Measurements from ENCODE around the gene ALG8.
"Not testable (repeated sequence)": the region's sequence is repeated elsewhere in the genome, so short reads cannot be mapped to it uniquely, and the experiment has no call there.

The ALG8 gene

DNA sequence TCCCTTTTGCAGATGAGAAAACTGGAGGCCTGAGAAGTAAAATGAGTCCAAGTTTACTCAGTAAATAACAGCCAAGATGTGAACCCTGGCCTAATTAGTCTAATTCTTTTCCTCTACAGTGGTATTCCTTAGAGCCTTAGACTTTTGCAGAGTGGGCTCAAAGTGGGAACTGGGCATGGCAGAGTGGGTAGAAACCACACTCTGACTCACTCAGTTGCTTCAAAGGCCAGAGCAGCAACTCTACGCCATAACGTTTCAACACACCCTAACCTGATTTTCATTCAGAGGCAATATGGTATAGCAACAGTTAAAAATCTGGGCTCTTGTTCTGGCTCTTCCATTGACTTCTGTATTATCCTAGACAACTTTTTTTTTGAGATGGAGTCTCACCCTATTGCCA lies 73.0 kb downstream of the ALG8 start:
- DNase-seq: no peak

DNA sequence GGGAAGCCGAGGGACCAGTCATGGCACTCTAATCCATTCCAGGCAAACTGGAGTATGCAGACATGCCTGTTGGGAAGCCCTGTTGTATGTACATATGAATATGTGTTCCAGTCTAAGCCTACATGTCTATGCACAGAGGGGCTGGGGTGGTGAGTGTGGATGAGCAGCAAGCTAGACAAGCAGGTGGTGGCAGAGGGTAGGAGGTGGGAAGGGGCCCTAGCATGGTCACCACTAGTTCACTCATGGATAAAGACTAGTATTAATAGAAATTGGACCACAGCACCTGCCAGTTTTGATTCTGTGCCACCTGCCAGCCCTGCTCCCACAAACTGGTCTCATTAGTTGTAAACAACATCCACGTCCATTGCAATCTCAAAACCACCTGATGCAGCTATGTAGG lies 74.2 kb downstream of the ALG8 start:
- no peak for DNase-seq

DNA sequence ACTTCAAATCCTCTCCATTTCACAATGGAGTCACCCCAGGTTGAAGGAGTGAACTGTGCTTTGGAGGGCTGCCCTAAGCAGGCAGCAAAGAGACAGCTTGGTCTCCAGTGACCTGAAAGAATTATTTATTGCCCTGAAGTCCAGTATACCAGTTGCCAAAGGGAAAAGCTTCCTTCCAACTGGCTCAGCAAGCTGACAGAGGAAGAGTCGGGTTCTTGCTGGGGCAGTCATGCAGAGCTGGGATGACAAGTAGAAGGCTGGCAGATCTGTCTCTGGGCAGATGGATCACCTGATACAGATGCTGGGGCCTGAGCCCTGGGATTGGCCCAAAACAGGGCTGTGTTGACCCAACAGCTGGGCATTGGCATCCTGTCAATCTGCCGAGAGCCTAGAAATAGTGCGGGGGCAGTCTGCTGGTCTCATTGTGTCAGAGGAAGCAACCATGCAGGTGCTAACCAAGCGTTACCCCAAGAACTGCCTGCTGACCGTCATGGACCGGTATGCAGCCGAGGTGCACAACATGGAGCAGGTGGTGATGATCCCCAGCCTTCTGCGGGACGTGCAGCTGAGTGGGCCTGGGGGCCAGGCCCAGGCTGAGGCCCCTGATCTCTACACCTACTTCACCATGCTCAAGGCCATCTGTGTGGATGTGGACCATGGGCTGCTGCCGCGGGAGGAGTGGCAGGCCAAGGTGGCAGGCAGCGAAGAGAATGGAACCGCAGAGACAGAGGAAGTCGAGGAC lies 75.8 kb downstream of the ALG8 start, which contains the start of gene THRSP:
THRSP (plus strand) TSS at position 422 of the 742 bp plus-strand sequence; CDS start at position 443, 21 bp downstream.
- DNase-seq: no peak

DNA sequence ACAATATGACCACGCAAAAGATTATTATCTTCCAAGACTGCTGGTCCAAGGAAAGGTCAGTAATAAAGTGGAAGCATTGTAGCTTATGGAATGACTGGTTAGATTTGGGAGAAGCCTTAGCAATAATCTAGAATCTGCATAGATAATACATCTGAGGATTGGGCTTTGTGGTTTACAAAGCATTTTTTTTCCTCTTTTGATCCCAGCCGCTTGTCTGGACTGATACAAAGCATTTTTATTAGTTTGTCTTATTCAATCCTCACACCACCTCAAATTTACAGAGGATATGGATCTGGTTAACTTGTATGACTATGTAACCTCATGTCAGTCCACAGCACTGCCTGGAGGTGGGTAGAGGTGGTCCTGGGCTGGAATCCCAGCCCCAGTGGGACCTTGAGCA lies 76.8 kb downstream of the ALG8 start:
- no peak for DNase-seq

DNA sequence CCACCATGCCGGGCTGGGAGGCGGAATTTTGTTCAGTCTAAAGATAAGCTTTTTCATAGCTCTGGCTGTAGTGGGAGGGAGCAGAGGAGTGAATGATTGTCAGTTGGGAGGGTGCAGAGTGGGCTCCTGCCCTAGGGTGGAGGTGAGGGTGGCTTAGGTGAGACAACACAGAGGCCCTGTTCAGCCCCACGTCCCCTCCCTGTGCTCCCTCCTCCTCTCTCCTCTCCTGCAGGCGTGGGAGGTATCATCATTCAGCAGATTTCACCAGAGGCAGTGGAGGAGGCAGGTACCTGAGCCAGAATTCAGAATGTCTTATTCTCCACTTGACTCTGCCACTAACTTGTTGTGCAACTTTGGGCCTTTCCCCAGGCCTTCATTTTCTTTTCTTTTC lies 77.5 kb downstream of the ALG8 start:
- no peak for DNase-seq

DNA sequence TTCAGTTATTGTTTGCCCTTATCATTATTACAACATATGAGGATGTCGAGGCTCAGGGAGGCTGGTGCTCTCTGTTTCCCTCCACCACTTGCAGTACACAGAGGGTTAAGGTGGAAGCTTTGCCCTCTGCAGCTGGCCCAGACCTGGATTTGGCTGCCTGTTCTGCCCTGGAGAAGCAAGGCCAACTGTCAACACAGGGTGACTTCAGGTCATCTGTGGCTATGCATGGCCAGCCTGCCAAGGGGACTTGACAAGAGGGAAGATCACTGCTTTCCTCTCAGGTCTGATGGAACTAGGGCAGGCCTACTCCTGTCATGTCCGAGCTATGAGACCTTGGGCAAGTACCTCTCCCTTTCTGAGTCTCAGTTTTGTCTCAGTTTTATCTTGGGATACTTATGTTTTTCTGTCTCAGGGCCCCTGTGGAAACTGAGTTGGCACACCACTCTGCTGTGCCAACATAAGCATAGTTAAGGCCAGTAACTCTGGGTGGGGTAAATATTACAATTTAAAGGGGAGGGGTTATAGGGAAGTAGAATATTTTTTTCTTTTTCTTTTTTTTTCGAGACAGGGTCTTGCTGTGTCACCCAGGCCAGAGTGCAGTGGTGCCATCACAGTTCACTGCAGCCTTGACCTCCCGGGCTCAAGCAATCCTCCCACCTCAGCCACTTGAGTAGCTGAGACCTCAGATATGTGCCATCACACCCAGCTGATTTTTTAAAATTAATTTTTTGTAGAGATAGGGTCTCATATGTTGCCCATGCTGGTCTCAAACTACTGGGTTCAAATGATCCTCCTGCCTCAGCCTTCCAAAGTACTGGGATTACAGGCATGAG lies 78.1 kb downstream of the ALG8 start:
- DNase-seq: no peak

DNA sequence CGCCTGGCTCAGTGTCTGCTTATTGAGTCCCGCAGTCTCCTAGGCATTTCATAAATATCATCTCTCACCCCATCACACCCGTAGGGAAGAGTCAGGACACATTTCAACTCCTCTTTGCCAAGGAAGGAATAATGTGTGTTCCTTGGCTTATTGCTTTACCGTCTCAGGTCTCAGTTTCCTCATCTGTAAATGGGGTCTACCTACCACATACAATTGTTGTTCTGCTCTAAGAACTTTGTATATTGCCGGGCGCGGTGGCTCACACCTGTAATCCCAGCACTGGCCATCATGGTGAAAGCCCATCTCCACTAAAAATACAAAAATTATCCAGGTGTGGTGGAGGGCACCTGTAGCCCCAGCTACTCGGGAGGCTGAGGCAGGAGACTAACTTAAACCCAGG lies 78.9 kb downstream of the ALG8 start:
- no peak for DNase-seq

DNA sequence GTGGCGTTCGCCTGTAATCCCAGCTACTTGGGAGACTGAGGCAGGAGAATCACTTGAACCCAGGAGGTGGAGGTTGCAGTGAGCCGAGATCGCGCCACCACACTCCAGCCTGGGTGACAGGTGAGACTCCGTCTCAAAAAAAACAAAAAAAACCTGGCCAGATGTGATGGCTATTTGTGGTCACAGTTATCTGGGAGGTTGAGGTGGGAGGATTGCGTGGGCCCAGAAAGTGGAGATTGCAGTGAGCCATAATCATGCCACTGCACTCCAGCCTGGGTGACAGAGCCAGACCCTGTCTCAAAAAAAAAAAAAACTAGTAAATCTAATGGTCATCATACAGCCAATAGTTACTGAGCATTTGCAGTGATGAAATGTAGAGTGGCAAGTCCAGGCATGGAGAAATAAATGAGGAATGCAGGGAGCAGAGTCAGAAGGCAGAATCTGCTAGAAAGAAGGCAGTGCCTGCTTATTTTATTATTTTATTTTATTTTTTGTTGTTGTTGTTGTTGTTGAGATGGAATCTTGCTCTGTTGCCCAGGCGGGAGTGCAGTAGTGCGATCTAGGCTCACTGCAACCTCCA lies 79.6 kb downstream of the ALG8 start:
- DNase-seq: not testable (repeated sequence)

DNA sequence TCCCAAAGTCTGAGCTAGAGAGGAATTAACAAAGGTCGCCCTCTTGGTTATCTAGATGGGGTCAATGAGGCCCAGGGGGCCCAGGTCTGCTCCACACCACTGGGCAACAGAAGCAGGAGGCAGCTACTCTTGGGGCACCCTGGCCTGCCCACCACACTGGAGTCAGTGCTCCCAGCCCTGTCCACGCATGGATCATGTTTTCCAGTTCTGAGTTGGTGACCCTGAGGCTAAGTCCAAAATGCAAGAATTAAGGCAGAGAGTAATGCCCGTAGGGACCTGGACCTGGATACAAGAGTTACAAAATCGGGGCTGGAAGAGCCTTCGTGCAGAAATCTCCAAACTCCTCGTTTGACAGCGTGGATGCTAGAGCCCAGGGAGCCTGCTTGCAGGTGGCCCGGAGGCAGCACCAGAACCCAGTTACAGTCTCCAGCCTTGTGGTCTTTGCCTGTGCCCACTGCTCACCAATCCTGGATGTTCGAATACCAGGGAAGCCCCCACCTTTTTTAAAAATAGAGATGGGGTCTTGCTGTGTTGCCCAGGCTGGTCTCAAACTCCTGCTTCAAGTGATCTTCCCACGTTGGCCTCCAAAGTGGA lies 81.9 kb downstream of the ALG8 start:
- no peak for DNase-seq

DNA sequence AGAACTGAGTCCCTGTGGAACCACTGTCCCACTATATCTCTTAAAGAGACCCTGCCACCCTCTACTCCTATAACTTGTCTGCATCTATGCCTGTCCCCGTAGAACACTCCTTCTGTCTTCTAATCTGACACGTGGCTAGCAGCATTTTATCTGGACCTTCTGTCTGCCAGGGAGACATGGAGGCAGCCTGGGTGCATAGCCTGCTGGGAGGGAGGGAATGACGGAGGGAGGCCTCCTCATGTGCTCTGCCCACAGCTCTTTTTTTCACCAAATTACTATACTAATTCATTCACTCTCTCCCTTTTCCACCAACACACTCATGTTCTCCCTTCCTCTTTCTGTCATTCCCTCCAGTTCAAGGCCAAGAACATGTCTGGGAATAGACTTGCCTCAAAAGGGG lies 83.3 kb downstream of the ALG8 start:
- DNase-seq: no peak

DNA sequence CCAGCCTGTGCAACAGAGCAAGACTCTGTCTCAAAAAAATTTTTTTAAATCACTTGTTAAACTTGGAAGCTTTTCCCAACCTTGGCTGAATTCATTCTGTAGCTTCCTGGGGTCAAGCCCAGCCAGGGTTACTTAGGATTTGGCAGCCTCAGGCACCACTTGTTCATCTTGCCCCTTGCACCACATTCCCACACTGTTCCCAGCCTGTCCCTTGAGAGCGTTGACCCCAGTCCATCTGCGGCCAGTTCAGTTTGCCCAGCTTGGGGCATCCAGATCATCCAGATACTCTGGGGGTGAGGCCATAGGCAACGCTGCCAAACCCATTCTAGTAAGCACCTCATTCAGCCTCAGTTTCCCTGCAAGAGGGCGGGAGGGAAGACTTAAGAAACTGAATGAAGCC lies 84.5 kb downstream of the ALG8 start:
- no peak for DNase-seq

DNA sequence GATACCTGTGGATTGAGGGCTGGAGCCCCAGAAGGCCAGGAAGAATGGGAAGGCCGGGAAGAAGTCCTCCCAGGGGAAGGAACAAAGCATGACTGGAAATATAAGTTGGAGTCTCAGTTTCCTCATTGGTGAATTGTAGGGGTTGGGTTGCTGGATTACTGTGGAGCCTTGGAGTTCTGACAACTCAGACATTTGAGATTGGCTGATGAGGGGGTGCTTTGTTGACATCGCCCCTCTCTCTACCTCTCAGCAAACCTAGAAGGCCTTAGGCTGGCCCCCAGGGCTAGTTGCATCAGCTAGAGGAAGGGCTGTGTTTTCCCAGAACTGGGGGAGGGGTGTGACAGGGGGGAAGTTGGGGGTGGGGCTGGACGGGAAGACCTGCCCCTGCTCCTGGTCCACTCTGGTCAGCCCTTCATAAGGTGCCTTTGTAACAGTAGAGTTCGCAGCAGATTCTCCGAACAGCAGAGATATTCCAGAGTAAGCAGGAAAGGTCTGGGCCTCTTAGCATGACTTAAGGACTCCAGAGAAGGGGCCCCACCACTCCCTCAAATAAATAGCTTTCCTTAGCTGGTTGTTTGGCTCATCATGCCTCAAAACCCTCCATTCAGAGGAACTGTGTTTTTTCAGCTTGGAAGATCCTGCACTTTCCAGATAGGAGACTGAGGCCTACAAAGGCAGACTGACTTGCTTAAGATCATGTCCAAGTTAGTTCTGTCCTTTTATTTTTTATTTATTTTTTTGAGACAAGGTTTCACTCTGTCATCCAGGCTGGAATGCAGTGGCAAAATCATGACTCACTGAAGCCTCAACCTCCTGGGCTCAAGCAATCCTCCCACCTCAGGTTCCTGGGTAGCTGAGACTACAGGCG lies 88.2 kb downstream of the ALG8 start:
- no peak for DNase-seq

Measured in CD4-positive, alpha-beta T cell treated with Interleukin-4 for 1 hour (primary cell).